Esophagus squamous epithelium (tissue), 5 donors: Measurements from ENCODE around the gene TEAD1. TPM values are rescaled to one million over a fixed set of nuclear protein-coding genes. Genes with fewer than 3 reads are reported as not detected.

Experiments used
- DNase-seq: peaks from one replicate; lab custom pipeline; 2025; lab: John Stamatoyannopoulos, UW
- H3K27ac ChIP-seq, 4 donors: fragments of 200-600 bp; sonication (generic); one replicate each; pipeline ENCODE4 v1.5.1; 2016 to 2019; ENCODE audit warnings: mild to moderate bottlenecking in 1 of 4
- H3K27me3 ChIP-seq, 4 donors: fragments of 200-600 bp; sonication (generic); 1 replicate in 3 of 4; 2 replicates in 1 of 4; pipeline versions ENCODE4 v1.5.1 to v1.6.0; 2017 to 2021; ENCODE audit warnings: antibody characterized with exemption in 1 of 4
- H3K36me3 ChIP-seq, 3 donors: fragments of 200-600 bp; sonication (generic); one replicate each; pipeline ENCODE4 v1.5.1; 2016 to 2019
- H3K4me1 ChIP-seq, 3 donors: fragments of 200-600 bp; sonication (generic); one replicate each; pipeline ENCODE4 v1.5.1; 2017 to 2019
- H3K4me3 ChIP-seq, 4 donors: fragments of 200-600 bp; sonication (generic); 1 replicate in 3 of 4; 2 replicates in 1 of 4; pipeline ENCODE4 v1.5.1; 2016 to 2019; ENCODE audit warnings: mild to moderate bottlenecking in 2 of 4, moderate library complexity in 1 of 4
- H3K9me3 ChIP-seq, 3 donors: fragments of 200-600 bp; sonication (generic); one replicate each; pipeline ENCODE4 v1.5.1; 2016 to 2019
- POLR2A ChIP-seq, 4 donors: fragments of 450-650 bp; IDR thresholded peaks; one replicate each; pipeline ENCODE4 v1.6.1; 2017; ENCODE audit warnings: antibody characterized with exemption in 4 of 4, mild to moderate bottlenecking in 4 of 4, moderate library complexity in 3 of 4
- WGBS, 2 donors: methylation state at CpG; one replicate each; pipeline ENCODE4 v1.1.5; 2018; 5-methylcytosine and 5-hydroxymethylcytosine counted together
- intact Hi-C: fragments of 100-400 bp; cut with DNase I; formaldehyde crosslinking; loops from one replicate; pipeline ENCODE4 v1.15.0; 2022
- total RNA-seq, 4 donors: library from RNA; depleted of rRNA; stranded (reverse); fragments of >200 nt; gene quantifications; one replicate each; pipeline ENCODE4 v1.1.0, GENCODE V29; 2016
- TF ChIP-seq, protein P1 (sequence below), 6 experiments: fragments of 450-650 bp in 4 of 6; fragments of 200-600 bp in 2 of 6; sonication (generic) in 2 of 6; IDR thresholded peaks; one replicate each; pipeline ENCODE4 v1.5.1; 2016 to 2019; ENCODE audit warnings: antibody characterized with exemption in 6 of 6, mild to moderate bottlenecking in 4 of 6, moderate library complexity in 4 of 6
- donor health status: DM: yes; HTN: yes; CAD: no.

TEAD1 gene
- total RNA-seq, 4 donors from 2014 or later: 33.3 to 75.2 (median 49.8) TPM

DNA sequence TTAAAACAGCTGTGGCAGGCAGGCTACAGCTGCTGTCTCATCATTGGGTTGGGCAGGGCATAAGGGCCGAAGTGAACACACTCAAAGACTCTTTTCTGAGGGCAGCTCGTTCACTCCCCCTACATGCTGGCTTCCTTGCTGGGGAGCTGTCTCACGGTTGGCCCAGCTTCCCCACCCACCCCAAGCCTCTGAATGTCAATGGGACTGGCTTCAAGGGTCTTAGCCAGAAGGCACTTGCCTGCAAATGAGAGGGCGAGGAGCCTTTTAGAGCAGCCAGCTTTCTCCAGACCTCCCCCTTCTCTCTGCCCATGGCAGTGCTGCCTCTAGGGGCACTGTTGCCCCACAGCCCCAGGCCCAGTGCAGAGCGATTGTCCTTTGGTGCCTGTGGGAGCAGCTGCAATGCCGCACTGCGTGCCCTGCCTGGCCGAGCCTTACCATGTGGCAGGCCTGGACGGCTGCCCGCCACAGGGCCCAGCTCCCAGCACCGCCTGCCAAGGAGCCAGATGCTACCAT lies 240.2 kb downstream of the TEAD1 start:
- no peak for DNase-seq
- no peak for TF ChIP-seq POLR2A (IDR thresholded peaks at IDR 0.05)
- TF ChIP-seq, protein P1, sequence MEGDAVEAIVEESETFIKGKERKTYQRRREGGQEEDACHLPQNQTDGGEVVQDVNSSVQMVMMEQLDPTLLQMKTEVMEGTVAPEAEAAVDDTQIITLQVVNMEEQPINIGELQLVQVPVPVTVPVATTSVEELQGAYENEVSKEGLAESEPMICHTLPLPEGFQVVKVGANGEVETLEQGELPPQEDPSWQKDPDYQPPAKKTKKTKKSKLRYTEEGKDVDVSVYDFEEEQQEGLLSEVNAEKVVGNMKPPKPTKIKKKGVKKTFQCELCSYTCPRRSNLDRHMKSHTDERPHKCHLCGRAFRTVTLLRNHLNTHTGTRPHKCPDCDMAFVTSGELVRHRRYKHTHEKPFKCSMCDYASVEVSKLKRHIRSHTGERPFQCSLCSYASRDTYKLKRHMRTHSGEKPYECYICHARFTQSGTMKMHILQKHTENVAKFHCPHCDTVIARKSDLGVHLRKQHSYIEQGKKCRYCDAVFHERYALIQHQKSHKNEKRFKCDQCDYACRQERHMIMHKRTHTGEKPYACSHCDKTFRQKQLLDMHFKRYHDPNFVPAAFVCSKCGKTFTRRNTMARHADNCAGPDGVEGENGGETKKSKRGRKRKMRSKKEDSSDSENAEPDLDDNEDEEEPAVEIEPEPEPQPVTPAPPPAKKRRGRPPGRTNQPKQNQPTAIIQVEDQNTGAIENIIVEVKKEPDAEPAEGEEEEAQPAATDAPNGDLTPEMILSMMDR (IDR thresholded peaks at IDR 0.05): peak in 4 of 6 experiments; percentile 37 to 54 (median 40)
- H3K27me3 ChIP-seq: no peaks in the 10 kb centered on the region
- intact Hi-C loops: no loop called here
- peak overlapping the region in 3 of 4 donors; percentile 31 to 52 (median 50) for H3K27ac ChIP-seq
- H3K36me3 ChIP-seq: peaks cover 0 to 27% (median 0%) of the 10 kb centered on the region in 3 donors
- peaks cover 0 to 18% (median 6%) of the 10 kb centered on the region in 3 donors for H3K4me1 ChIP-seq
- WGBS, 2 donors: 33 to 50% methylated on average over 10 to 11 of the region's 11 CpGs
- H3K4me3 ChIP-seq: no peak overlapping the region
- no peaks in the 10 kb centered on the region for H3K9me3 ChIP-seq

DNA sequence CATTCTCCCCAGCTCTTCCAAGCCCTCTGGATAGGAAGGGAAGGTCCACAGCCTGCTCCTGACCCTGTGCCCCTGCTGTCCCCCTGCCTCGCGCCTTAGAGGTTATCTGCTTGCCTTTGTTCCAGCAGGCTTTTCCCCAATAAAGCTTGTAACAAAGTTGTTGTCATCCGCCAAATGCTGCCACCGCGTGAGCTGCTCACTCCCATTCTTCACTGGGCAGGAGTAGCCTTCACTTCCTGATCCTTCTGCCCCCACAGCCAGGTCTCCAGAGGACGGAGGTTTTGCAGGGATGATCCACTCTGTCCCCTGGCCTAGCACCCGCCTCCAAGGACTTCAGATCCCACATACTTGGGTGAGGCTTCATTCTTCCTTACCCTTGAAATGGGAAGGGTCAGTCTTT lies 240.9 kb downstream of the TEAD1 start:
- no peaks in the 10 kb centered on the region for H3K27me3 ChIP-seq
- H3K4me1 ChIP-seq: peaks cover 0 to 18% (median 6%) of the 10 kb centered on the region in 3 donors
- H3K9me3 ChIP-seq: no peaks in the 10 kb centered on the region
- peak overlapping the region in 3 of 4 donors; percentile 30 to 50 (median 31) for H3K27ac ChIP-seq
- H3K36me3 ChIP-seq: peaks cover 0 to 21% (median 0%) of the 10 kb centered on the region in 3 donors
- TF ChIP-seq POLR2A (IDR thresholded peaks at IDR 0.05): no peak
- TF ChIP-seq, protein P1 (IDR thresholded peaks at IDR 0.05): no peak
- 95 to 98% methylated on average over 6 of the region's 7 CpGs for whole genome bisulfite sequencing, 2 donors
- intact Hi-C loops: no loop called here
- DNase-seq: no peak
- no peak overlapping the region for H3K4me3 ChIP-seq

DNA sequence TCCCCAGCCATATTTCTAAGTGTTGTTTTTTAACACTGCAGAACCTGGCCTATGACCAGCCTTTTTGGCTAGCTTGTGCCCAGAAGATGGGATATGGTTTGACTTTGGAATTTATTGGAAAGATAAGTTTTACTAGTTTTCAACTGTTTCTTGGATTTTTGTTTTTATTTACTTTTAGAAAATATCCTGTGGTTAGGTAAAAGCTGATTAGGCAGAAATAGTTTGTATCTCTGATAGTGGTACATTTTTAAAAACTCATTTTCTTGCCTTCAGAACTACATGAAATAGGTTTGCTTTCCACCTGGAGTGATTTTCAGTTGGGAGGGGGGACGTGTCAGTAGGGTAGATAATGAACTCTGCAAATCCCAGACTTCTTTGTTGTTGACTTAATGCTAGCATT lies 243.6 kb downstream of the TEAD1 start:
- Histone ChIP-seq H3K27ac (no peak overlapping the region), H3K9me3 (no peaks in the 10 kb centered on the region), H3K4me3 (no peak overlapping the region), H3K36me3 (peaks cover 0 to 14% (median 0%) of the 10 kb centered on the region in 3 donors), H3K4me1 (peaks cover 0 to 18% (median 6%) of the 10 kb centered on the region in 3 donors), H3K27me3 (no peaks in the 10 kb centered on the region)
- no peak for TF ChIP-seq POLR2A (IDR thresholded peaks at IDR 0.05)
- TF ChIP-seq, protein P1 (IDR thresholded peaks at IDR 0.05): no peak
- DNase-seq: no peak
- intact Hi-C loops: no loop called here
- WGBS, 2 donors: 71 to 76% methylated on average over 1 of the region's 1 CpG

DNA sequence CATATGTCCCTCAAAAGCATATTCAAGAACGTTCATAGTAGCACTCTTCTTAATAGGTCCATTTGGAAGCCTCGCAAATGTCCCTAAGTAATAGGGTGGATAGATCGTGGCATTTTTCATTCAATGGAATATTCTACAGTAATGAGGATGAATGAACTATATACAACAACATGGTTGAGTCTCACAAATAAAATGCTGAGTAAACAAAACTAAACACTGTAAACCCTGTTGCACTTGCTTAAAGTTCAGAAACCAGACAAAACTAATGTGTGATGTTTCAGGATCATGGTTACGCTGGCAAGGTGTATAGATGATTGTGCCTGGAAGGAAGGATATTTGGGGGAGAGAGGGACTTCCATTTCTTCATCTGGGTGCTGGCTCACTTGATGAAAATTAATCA lies 244.4 kb downstream of the TEAD1 start:
- Histone ChIP-seq H3K9me3 (no peaks in the 10 kb centered on the region), H3K36me3 (peaks cover 0 to 17% (median 0%) of the 10 kb centered on the region in 3 donors), H3K4me3 (no peak overlapping the region), H3K27ac (no peak overlapping the region), H3K4me1 (peaks cover 0 to 18% (median 6%) of the 10 kb centered on the region in 3 donors), H3K27me3 (no peaks in the 10 kb centered on the region)
- 91% methylated on average over 4 of the region's 4 CpGs for WGBS, 2 donors
- intact Hi-C loops: no loop called here
- TF ChIP-seq, protein P1 (IDR thresholded peaks at IDR 0.05): no peak
- no peak for TF ChIP-seq POLR2A (IDR thresholded peaks at IDR 0.05)
- no peak for DNase-seq

DNA sequence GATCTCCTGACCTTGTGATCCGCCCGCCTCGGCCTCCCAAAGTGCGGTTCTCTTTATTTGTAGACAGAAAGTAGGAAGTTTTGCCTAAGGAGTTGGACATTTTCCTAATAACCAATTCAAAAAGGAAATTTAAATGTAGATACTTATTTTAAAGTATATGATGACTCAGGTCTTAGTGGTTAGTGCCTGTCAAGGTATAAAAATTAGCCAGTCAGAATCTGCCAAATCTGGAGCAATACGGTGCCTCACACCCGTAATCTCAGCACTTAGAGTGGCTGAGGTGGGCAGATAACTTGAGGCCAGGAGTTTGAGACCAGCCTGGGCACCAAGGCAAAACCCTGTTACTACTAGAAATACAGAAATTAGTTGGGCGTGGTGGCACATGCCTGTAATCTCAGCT lies 248.2 kb downstream of the TEAD1 start:
- TF ChIP-seq POLR2A (IDR thresholded peaks at IDR 0.05): no peak
- TF ChIP-seq, protein P1 (IDR thresholded peaks at IDR 0.05): no peak
- DNase-seq: no peak
- Histone ChIP-seq H3K4me3 (no peak overlapping the region), H3K4me1 (no peaks in the 10 kb centered on the region), H3K9me3 (no peaks in the 10 kb centered on the region), H3K36me3 (peaks cover 0 to 31% (median 5%) of the 10 kb centered on the region in 3 donors), H3K27me3 (no peaks in the 10 kb centered on the region), H3K27ac (no peak overlapping the region)
- intact Hi-C loops: no loop called here
- 44 to 87% methylated on average over 3 to 7 of the region's 7 CpGs for WGBS, 2 donors
